GM21737 (cell line): ENCODE results near the gene TCTA.

Experiments
- ATAC-seq: cut with Tn5 transposase; IDR thresholded peaks from one replicate; pipeline ENCODE4 v1.9.1; 2021; ENCODE audit warnings: mild to moderate bottlenecking, moderate library complexity; ENCODE audit not compliant: unreplicated experiment

Gene TCTA

DNA sequence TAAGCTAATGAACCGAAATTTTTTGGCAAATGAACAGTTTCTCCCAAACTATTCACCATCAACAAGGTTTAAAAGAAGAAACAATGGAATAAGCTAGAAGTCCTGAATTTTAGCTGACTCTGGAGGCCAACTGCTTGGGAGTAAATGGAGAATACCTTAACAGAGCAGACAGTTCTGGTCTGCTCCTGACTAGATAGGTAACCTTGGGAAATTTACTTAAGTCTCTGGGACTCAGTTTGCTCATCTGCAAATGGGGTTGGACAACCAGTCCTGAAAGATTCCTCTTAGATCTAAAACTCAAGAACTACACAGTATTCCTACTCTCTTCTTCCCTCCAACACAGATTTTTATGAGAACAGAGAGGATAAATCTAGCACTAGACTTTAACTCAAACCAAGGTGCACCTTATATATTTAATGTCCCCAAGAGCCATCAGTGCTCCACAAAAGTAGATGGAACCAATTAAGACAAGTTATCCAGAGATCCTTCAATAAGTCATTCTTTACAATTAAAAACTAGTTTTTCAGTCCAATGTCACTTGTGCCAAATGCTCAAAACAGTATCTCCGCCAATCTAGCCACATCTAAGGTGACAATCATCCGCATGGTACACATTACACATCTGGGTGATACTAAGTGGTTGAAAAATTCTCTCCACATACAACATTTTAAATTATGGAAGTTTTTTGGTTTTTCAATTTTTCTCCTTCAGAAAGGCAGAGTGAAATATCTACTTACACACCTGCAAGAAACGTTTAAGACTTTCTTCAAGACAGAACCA lies 2.0 kb upstream of the TCTA start:
- ATAC-seq: no peak

DNA sequence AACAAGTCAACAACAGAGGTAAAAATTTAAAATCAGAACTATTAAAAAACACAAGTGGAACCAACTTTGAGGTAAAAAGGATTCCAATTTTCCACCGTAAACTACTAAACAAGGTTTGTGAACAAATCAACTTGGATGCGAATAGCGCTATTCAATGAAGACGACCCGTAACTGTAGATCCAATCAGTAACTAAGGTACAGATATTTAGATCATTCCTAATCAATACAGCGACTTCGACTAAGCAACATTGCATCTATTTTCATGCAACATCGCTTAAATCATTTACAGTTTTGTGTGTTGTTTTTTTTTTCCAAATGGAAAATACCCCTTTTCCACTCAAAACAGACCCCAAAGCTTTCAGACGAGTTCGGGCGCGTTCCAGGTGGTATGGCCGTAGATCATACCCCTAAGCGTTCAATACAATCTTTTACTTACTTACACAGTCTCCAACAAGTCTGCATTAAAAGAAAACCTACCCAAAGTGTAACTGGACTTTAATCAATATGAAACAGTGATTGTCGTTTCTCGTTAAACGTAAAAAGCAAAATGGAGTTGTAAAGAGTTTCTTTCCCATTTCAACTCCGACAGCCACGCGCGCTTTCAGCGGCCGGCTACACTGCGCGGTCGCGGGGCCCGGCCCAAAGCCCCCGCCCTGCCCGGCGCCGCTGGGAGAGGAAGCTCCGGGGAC lies 1.2 kb upstream of the TCTA start:
- ATAC-seq: no peak

DNA sequence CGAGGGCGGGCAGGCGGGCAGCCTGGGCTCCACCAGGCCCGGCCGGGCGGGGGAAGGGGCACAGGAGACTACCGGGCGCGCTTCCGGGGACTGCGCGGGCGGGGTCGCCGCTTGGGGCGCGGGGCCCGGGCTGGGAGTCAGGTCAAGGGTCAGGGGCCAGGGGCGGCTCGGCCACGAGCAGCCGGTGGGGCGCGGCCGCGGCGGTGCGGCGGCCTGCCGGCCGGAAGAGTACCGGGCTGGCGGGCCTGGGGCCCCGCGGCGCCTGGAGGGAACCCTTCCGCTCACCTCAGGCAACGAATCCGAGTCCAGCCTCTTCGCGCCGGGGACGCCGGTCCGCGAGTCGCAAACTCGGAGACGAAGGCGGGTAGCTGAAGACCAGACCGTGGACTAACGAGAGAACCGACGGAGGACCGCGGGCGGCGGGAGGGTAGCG lies 672 bp upstream of the TCTA start:
- ATAC-seq: peak; percentile 16

GRCh38 chr3:49412632-49413337 lies 562 bp downstream of the TCTA start:
- ATAC-seq: no peak

GRCh38 chr3:49413338-49413734 lies 1.1 kb downstream of the TCTA start:
- ATAC-seq: no peak

GRCh38 chr3:49414753-49415152 lies 2.5 kb downstream of the TCTA start:
- ATAC-seq: no peak

- no peak for ATAC-seq
Observed at GRCh38 chr3:49415931-49416601, 3.8 kb downstream of the TCTA start.

DNA sequence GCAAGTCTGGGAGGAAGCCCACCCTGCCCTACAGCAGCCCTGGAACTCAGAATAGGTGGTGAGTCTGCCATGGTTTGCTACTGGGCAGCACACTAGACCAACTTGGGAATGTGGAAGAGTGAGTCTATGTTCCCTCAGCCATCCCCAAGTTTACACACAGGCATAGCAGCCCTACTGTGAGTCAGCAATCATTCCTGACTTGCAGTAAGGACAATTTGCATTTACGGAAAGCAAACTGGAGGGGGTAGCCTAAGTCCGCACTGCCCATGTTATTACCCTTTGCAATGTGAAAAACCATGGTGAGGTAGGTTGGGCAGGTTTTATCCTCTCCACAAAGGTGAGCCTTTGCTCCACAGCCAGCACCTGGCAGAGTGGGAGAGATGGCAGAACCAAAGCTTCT lies 4.6 kb downstream of the TCTA start:
- no peak for ATAC-seq

DNA sequence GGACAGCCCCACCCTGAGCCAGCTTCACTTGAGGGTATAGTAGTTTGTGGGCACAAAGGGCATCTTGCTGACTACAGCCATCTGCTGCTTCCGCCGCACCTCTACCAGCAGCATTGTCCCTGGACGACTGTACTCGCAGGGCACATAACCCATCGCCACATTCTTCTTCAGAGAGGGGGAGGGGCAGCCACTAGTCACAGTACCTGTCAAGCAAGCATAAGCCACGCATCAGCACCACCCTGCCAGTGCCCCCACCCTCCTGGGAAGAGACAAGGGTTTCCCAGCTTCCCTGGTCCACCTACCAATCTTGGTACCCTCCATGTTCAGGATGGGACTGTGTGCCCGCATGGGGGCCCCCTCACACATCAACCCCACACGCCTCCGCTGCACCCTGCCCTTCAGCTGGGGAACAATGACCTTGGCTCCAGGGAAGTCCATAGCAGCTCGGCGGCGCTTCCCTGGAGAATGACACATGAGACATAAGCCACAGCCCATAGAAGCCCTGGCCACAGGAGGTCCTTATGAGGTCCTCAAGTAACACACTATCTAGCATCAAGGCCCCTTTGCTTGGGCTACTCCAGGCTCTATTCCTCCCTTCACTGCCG lies 5.4 kb downstream of the TCTA start:
- ATAC-seq: no peak

GRCh38 chr3:49421890-49422378 lies 9.7 kb downstream of the TCTA start:
- no peak for ATAC-seq

GRCh38 chr3:49422379-49423248 lies 10.4 kb downstream of the TCTA start, which contains the start of gene AMT:
Gene AMT (minus strand): TSS chr3:49422473. CDS start chr3:49422450, 23 bp downstream.
- ATAC-seq: no peak

- ATAC-seq: no peak
Observed at GRCh38 chr3:49424816-49425215, 12.6 kb downstream of the TCTA start.

DNA sequence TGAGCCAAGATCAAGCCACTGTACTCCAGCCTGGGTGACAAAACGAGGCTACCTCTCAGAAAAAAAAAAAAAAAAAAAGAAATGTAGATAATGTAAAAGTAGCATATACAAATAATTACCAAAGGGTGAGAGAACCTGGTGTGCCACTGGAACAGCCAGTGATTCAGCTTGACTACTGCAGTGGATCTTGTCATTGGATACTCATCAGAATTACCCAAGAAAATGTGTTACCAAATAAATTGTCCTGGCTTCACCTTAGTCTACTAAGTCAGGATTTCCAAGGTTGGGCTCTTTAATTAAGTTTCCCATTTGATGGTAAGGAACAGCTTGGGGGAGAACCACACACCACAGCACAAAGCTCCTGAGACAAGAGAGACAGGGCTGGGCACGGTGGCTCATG lies 15.4 kb downstream of the TCTA start:
- no peak for ATAC-seq

DNA sequence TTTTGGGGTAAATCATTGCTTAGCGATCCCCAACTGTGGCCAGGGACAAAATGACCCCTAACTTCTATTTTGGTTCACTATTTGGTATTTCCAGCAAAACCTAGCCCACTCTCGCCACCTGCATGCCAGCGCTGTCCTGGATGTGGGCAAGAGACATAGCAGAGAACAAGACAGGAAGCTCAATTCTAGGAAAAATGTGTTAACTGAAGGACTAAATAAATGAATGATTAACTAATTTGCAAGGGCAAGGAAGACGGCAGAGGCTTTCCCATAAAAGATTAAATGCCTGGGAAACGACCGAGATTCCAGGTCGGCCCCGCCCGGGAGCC lies 16.5 kb downstream of the TCTA start:
- peak; percentile 1 for ATAC-seq

DNA sequence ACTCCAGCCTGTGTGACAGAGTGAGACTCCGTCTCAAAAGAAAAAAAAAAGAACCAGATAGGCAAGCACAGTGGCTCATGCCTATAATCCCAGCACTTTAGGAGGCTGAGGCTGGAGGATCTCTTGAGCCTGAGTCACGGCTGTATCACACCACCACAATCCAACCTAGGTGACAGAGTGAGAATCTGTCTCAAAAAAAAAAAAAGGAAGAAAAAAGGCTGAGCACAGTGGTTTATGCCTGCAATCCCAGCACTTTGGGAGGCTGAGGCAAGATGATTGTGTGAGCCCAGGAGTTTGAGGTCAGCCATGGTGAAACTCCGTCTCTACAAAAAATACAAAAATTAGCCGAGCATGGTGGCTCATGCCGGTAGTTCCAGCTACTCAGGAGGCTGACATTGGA lies 22.5 kb downstream of the TCTA start:
- no peak for ATAC-seq

DNA sequence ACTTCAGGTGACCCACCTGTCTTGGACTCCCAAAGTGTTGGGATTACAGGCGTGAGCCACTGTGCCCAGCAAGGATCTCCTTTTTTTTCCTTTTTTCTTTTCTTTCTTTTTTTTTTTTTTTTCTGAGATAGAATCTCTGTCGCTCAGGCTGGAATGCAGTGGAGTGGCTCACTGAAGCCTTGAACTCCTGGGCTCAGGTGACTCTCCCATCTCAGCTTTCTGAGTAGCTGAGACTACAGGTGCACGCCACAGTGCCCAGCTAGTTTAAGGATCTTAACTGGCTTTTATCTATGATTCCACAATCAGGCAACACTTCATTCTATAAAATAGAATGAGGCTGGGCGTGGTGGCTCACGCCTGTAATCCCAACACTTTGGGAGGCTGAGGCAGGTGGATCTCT lies 33.2 kb downstream of the TCTA start:
- no peak for ATAC-seq

- ATAC-seq: no peak
Observed at GRCh38 chr3:49453621-49454020, 41.4 kb downstream of the TCTA start.

DNA sequence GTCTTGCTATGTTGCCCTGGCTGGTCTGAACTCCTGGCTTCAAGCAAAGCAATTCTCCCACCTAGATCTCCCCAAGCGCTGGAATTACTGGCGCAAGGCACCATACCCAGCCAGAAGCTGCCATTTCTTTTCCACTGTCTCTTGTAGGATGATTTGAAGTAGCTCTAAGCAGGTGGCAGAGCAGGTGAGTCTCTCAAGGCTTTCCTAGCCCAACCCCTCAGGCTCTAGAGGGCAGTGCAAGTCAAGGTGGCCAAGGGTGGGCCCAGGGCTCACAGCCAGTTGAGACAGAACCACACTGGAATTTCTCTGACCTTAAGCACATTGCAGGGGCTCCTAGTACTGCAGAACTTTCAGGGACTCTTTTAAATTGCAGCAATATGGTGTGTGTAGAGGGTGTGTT lies 42.2 kb downstream of the TCTA start:
- no peak for ATAC-seq

GRCh38 chr3:49454898-49455681 lies 42.9 kb downstream of the TCTA start:
- ATAC-seq: no peak
